Muscle of leg (tissue), 16 donors: ENCODE measurements around the gene CYTH2. TPM values are rescaled to one million over a fixed set of nuclear protein-coding genes. Genes with fewer than 3 reads are reported as not detected.

ENCODE experiments used
- DNase-seq: peaks from one replicate; pipeline ENCODE4 v3.0.0; 2013
- H3K27ac ChIP-seq: one replicate; pipeline ENCODE4 v1.5.1; 2013; ENCODE audit warnings: mild to moderate bottlenecking, low read length, control low read depth
- H3K27me3 ChIP-seq: one replicate; pipeline ENCODE4 v1.6.1; 2013; ENCODE audit warnings: low read length; ENCODE audit not compliant: control insufficient read depth, insufficient read depth
- H3K36me3 ChIP-seq: one replicate; pipeline ENCODE4 v1.6.1; 2013; ENCODE audit warnings: low read length; ENCODE audit not compliant: control insufficient read depth, insufficient read depth
- H3K4me1 ChIP-seq: one replicate; pipeline ENCODE4 v1.6.1; 2013; ENCODE audit warnings: low read length; ENCODE audit not compliant: control insufficient read depth, insufficient read depth
- H3K4me3 ChIP-seq: one replicate; pipeline ENCODE4 v1.5.1; 2013; ENCODE audit warnings: low read length, control low read depth
- H3K9me3 ChIP-seq: replicated peaks from 2 replicates; pipeline ENCODE4 v1.6.1; 2013; ENCODE audit warnings: low read depth, low read length; ENCODE audit not compliant: control insufficient read depth
- WGBS: methylation state at CpG from one replicate; pipeline ENCODE4 v1.1.5; 2013; ENCODE audit warnings: missing lambda C conversion rate; ENCODE audit not compliant: insufficient coverage; 5-methylcytosine and 5-hydroxymethylcytosine counted together
- long read RNA-seq, 11 donors: transcript quantifications; one replicate each; lab custom pipeline, GENCODE V29; 2026
- polyA plus RNA-seq, 8 donors: library from polyadenylated mRNA; unstranded; fragments of 120-200 nt; gene quantifications; one replicate each; pipeline versions ENCODE4 v1.2.1 to v1.2.3, GENCODE V29; 2013; ENCODE audit warnings: inconsistent platforms in 1 of 8, low replicate concordance in 1 of 8; ENCODE audit not compliant: insufficient read length in 8 of 8, insufficient read depth in 1 of 8
- total RNA-seq: library from RNA; stranded (reverse); fragments of 120-200 nt; gene quantifications from one replicate; pipeline ENCODE4 v1.2.4, GENCODE V29; 2013

CYTH2 gene
- total RNA-seq (24.2 TPM), polyA plus RNA-seq (10 to 100 TPM; 37.4 to 54.5 (median 45.1) TPM)
- long read RNA-seq, donor 1, partial matches to known transcripts, result 0 of 2 reads
- long read RNA-seq, donor 1, other reads (novel, unspliced or antisense), result 0 of 2 reads
- long read RNA-seq, donor 2, result 0 reads
- long read RNA-seq, donor 3, full-length matches to known transcripts, result 13 of 13 reads
- long read RNA-seq, donor 3, partial matches to known transcripts, result 0 of 13 reads
- long read RNA-seq, donor 3, other reads (novel, unspliced or antisense), result 0 of 13 reads
- long read RNA-seq, donor 4, full-length matches to known transcripts, result 6 of 6 reads
- long read RNA-seq, donor 4, partial matches to known transcripts, result 0 of 6 reads
- long read RNA-seq, donor 4, other reads (novel, unspliced or antisense), result 0 of 6 reads
- long read RNA-seq, donor 5, full-length matches to known transcripts, result 23 of 41 reads
- long read RNA-seq, donor 5, partial matches to known transcripts, result 18 of 41 reads
- long read RNA-seq, donor 5, other reads (novel, unspliced or antisense), result 0 of 41 reads
- long read RNA-seq, donor 6, full-length matches to known transcripts, result 12 of 27 reads
- long read RNA-seq, donor 6, partial matches to known transcripts, result 15 of 27 reads
- long read RNA-seq, donor 6, other reads (novel, unspliced or antisense), result 0 of 27 reads
- long read RNA-seq, donor 7, full-length matches to known transcripts, result 11 of 21 reads
- long read RNA-seq, donor 7, partial matches to known transcripts, result 10 of 21 reads
- long read RNA-seq, donor 7, other reads (novel, unspliced or antisense), result 0 of 21 reads
- long read RNA-seq, donor 8, full-length matches to known transcripts, result 4 of 4 reads
- long read RNA-seq, donor 8, partial matches to known transcripts, result 0 of 4 reads
- long read RNA-seq, donor 8, other reads (novel, unspliced or antisense), result 0 of 4 reads
- long read RNA-seq, donor 9, full-length matches to known transcripts, result 6 of 14 reads
- long read RNA-seq, donor 9, partial matches to known transcripts, result 8 of 14 reads
- long read RNA-seq, donor 9, other reads (novel, unspliced or antisense), result 0 of 14 reads
- long read RNA-seq, donor 10, full-length matches to known transcripts, result 10 of 10 reads
- long read RNA-seq, donor 10, partial matches to known transcripts, result 0 of 10 reads
- long read RNA-seq, donor 10, other reads (novel, unspliced or antisense), result 0 of 10 reads
- long read RNA-seq, donor 11, full-length matches to known transcripts, result 9 of 20 reads
- long read RNA-seq, donor 11, partial matches to known transcripts, result 11 of 20 reads
- long read RNA-seq, donor 11, other reads (novel, unspliced or antisense), result 0 of 20 reads

DNA sequence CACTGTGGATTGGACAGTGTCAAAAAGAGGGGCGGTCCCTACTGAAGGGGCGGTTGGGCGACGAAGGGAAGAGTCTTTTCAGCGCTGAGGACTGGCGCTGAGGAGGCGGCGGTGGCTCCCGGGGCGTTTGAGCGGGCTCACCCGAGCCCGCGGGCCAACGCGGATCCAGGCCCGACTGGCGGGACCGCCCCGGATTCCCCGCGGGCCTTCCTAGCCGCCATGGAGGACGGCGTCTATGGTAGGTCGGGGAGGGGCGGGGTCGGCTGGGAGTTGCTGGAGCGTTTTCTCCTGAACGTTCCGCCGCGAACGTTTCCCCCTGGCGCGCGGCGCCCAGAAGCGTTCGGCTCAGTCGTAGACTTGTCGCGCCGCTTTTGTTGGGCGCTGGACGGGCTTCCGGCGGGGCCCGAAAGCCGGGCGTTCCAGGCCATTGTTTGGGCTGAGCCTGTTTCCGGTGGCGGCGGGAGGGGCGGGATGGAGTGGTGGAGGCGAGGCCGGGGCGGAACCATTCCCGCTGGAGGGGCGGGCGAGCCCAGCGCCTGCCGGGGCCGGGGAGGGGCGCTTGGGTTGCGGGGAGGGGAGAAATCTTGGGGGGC is at the start of gene CYTH2:
Gene CYTH2 (plus strand): TSS at position 81 of the 593 bp plus-strand sequence. CDS start 139 bp downstream, at position 220.
- Histone ChIP-seq H3K36me3 (peaks cover 43% of the 10 kb centered on the region), H3K27ac (peak within 1 kb of the TSS; percentile 97), H3K27me3 (no peaks in the 10 kb centered on the region), H3K4me1 (peaks cover 11% of the 10 kb centered on the region), H3K4me3 (peak within 1 kb of the TSS; percentile 97), H3K9me3 (no peaks in the 10 kb centered on the region)
- DNase-seq, result peak; percentile 93
- under 1% methylated on average over 50 of the region's 66 CpGs for WGBS

- no peaks in the 10 kb centered on the region for H3K36me3 ChIP-seq
- H3K4me3 ChIP-seq, result no peak overlapping the region
- no peaks in the 10 kb centered on the region for H3K9me3 ChIP-seq
- WGBS, result 64% methylated on average over 13 of the region's 16 CpGs
- peaks cover 6% of the 10 kb centered on the region for H3K27me3 ChIP-seq
- no peaks in the 10 kb centered on the region for H3K4me1 ChIP-seq
- DNase-seq, result no peak
- no peak overlapping the region for H3K27ac ChIP-seq
Measured at GRCh38 chr19:48421548-48421947, 47.6 kb upstream of the CYTH2 start.

DNA sequence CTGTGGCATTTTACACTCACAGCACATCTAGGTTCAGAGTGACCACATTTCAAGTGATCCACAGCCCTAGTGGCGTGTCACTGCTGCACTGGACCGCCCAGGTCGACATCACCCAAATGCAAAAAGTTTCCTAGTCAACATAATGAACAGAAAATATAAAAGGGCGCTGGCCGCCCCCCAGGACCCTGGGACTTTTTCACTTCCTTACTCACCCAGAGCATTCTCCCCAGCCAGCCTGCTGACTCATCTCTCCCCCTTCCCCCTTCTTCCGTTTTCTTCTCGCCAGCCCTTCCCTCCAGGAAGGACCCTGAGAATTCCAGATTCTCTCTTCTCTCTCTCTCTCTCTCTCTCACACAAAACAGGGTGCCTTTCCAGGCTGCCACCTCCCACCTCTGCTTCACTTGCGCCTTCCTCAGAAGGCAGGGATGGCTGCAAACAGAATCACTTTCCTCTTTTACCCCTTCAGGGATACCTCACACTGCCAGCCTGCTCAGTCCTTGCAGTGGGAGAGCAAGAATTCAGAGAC is 44.4 kb upstream of the CYTH2 start:
- Histone ChIP-seq H3K27me3 (no peaks in the 10 kb centered on the region), H3K9me3 (no peaks in the 10 kb centered on the region), H3K4me3 (no peak overlapping the region), H3K36me3 (no peaks in the 10 kb centered on the region), H3K4me1 (no peaks in the 10 kb centered on the region), H3K27ac (no peak overlapping the region)
- peak; percentile 59 for DNase-seq
- 45% methylated on average over 7 of the region's 8 CpGs for WGBS

DNA sequence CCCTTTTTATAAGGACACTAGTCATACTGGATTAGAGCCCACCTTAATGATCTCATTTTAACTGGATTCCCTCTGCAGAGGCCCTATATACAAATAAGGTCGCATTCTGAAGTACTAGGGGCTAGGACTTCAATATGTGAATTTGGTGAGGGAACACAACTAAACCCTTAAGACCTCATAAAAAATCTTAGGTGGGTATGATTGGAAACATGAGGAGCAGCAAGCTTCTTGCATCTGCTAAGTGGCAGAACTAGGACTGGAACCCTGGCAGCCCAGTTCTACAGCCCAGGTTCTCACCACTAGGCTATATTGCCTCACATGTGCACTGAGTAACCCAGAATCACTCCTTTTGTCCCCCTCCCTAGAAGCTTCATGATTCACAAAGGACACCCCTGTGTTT is 40.5 kb upstream of the CYTH2 start:
- H3K36me3 ChIP-seq, result no peaks in the 10 kb centered on the region
- H3K27ac ChIP-seq, result no peak overlapping the region
- no peak overlapping the region for H3K4me3 ChIP-seq
- H3K9me3 ChIP-seq, result no peaks in the 10 kb centered on the region
- no peaks in the 10 kb centered on the region for H3K27me3 ChIP-seq
- WGBS, result no CpG with 5 or more reads among the region's 1 CpG
- no peak for DNase-seq
- H3K4me1 ChIP-seq, result no peaks in the 10 kb centered on the region

DNA sequence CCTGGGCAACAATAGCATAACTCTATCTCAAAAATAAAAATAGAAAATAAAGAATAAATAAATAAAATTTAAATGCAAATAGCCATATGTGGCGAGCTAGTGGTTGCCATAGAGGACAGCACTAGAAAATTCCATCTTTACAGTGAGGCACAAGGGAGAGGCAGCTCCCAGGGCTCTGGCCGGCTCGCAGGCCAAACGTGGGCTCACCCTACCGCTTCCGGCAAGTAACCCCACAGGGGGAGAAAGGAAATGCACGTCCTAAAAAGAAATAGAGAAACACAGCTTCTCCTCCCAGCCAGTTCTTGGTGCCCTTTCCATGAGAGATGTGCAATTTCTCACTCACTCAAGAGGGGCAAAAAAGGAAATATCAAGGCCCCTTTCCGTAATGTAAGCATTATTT is 35.8 kb upstream of the CYTH2 start:
- H3K27ac ChIP-seq, result no peak overlapping the region
- no peak for DNase-seq
- 80% methylated on average over 1 of the region's 8 CpGs for WGBS

DNA sequence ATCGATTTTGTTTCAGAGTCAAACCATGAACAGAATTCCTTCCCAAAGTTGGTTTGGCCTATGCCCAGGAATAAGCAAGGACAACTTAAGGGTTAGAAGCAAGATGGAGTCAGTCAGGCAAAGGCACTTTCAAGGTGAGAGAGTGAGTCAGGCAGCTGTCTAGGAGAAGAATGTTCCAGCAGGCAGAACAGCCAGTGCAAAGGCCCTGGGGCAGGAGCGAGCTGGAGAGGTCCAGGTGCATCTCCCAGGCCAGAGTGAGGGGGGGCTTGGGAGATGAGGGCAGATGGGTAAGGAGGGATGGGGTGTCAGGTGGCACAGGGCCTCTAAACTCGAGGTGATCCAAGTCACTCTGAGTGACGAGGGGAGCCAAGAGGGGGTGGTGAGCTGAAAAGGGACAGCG is 32.6 kb upstream of the CYTH2 start:
- Histone ChIP-seq H3K27ac (no peak overlapping the region), H3K27me3 (peaks cover 15% of the 10 kb centered on the region), H3K9me3 (no peaks in the 10 kb centered on the region), H3K36me3 (no peaks in the 10 kb centered on the region), H3K4me3 (no peak overlapping the region), H3K4me1 (no peaks in the 10 kb centered on the region)
- WGBS, result 77% methylated on average over 4 of the region's 5 CpGs
- no peak for DNase-seq

More for the DNA sequence above, 35.8 kb upstream of the CYTH2 start:
- Histone ChIP-seq H3K4me1 (no peaks in the 10 kb centered on the region), H3K9me3 (no peaks in the 10 kb centered on the region), H3K27me3 (peaks cover 3% of the 10 kb centered on the region), H3K36me3 (no peaks in the 10 kb centered on the region), H3K4me3 (no peak overlapping the region)

DNA sequence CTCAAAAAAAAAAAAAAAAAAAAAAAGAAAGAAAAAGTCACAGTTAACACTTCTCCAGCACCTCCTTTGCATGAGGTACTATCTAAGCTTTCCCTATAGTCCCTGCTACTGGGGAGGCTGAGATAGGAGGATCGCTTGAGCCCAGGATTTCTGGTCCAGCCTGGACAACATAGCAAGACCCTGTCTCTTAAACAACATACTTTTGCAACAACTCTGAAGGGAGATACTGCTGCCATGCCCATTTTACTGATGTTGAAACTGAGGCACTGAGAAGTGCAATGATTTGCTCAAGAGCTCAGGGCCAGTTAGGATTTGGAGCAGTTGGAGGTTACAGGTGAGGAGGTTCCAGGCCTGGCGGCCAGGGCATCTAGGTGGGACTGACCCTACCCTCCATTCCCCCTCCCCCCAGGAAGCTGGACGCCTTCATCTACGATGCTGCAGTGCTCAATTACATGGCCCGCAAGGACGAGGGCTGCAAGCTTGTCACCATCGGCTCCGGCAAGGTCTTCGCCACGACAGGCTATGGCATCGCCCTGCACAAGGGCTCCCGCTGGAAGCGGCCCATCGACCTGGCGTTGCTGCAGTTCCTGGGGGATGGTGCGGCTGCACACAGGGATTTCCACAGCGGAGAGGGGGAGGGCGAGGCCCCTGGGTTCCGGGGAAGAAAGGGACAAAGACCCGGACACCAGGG is 27.7 kb upstream of the CYTH2 start:
- Histone ChIP-seq H3K9me3 (no peaks in the 10 kb centered on the region), H3K27ac (no peak overlapping the region), H3K36me3 (no peaks in the 10 kb centered on the region), H3K4me3 (no peak overlapping the region), H3K4me1 (peaks cover 20% of the 10 kb centered on the region), H3K27me3 (peaks cover 38% of the 10 kb centered on the region)
- WGBS, result 92% methylated on average over 11 of the region's 20 CpGs
- DNase-seq, result no peak

- no peak for DNase-seq
- Histone ChIP-seq H3K27me3 (peaks cover 37% of the 10 kb centered on the region), H3K27ac (no peak overlapping the region), H3K36me3 (peaks cover 4% of the 10 kb centered on the region), H3K9me3 (no peaks in the 10 kb centered on the region), H3K4me3 (no peak overlapping the region), H3K4me1 (peaks cover 22% of the 10 kb centered on the region)
- WGBS, result 34% methylated on average over 91 of the region's 94 CpGs
Measured at GRCh38 chr19:48442116-48443035, 26.8 kb upstream of the CYTH2 start.
